ENCODE data around the gene MXD1.

The MXD1 gene

DNA sequence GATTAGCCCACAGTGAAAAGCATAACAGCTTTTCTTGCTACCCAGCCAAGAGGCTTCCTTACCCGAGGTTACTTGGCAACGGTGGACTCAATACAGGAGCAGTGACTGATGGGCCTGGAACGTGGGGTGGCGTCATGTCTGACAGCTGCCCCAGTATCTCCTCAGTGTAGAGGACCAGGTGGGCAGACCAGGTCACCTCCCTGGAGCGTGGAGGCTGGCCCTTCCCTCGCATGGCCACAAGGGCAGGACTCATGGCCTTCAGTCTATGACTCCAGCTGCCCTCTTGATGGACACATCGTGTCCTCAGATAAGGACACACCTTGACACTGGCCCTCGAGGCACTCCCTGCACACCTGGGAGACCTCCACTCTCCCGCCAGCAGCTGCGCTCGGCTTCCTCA lies 40.1 kb downstream of the MXD1 start:
- DNase-seq, result no peak

DNA sequence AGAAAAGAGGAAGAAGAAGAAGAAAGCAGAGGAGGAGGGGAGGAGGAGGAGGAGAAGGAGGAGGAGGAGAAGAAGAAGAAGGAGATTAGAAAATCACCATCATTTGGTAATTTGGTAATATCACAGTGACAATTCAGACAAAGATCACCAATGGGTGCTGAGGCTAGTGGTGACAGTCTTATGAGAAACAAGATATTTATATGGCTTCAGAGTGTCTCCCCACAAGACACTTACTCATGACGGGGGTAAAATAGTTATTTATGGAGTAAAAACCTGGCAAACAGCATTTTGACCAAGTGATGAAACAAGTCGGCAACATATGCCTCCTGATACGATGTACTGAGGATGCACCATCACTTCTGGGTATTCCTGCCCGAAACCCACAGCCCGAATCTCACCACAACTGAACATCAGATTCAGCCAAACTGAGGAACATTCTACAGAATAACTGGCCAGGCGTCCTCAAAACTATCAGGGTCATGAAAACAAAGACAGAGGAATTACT lies 41.6 kb downstream of the MXD1 start:
- no peak for DNase-seq

DNA sequence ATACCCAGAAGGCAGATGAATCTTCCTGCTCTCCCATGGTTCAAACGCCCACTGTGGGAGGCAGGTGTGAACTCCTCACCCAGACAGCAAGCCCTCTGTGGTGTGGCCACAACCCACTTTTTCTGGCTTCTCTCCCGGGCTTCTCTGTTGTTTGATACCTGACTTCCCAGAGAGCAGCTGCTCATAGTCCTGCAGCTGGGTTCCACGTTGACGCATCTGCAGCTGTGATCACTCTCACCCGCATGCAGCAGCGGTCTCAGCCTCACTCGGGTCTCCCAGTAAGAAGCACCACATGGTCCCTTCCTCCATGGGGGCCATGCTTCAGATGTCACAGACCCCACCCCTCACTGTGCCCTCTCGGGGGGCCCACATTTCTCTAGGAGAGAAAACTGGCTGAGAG lies 43.1 kb downstream of the MXD1 start:
- no peak for DNase-seq

DNA sequence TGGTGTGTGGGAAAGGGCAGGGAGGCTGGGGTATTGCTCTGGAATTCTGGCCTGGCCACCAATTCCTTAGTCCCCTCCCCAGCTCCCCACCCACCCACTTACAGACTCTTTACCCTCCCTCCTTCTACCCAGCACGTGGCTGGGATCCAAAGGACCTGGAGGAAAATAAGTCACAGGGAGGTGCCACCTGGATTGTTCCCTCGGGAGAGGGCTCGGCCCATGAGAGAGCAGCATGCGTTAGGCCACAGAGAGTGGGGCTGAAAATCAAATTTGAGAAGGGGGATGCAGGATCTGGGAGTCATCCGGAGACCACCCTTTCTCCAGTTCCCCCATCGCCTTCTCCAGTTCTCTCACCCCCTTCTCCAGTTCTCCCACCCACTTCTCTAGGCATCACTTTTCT lies 43.6 kb downstream of the MXD1 start:
- DNase-seq, result no peak

DNA sequence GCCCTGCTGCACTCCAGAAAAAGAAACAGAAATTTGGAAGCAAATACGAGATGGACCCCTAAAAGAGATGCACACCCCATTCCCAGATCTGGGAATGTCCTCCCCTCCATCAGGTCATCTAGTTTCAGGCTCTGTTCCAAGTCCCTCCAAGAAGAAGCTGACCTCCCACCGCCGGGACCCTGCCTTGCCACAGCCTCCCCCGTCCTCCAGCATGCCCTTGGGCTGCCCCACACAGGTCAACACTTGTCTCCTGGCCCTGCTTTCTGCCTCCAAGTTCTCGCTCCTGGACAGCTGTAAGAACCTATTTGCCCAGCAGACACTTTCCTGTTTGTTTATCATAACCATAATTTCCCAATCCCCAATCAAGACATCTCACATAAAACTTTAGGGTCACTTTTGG lies 44.5 kb downstream of the MXD1 start:
- no peak for DNase-seq

DNA sequence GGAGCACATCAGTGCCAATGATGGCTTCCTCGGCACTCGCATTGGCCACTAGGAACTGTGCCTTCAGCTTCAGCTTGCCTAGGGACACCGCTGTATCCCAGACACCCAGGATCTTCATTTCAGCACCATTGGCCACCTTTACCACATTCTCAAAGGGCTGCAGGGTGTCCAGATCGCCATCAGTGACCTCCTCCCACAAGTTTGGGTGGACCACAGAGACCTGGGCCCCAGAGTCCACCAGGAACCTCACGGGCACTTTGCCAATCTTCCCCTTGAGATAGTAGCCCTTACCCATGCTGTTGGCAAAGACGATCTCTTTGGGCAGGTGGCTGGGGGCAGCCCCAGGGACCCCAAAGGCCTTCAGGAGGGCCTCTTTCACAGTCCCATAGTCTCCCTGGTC lies 45.9 kb downstream of the MXD1 start:
- no peak for DNase-seq

DNA sequence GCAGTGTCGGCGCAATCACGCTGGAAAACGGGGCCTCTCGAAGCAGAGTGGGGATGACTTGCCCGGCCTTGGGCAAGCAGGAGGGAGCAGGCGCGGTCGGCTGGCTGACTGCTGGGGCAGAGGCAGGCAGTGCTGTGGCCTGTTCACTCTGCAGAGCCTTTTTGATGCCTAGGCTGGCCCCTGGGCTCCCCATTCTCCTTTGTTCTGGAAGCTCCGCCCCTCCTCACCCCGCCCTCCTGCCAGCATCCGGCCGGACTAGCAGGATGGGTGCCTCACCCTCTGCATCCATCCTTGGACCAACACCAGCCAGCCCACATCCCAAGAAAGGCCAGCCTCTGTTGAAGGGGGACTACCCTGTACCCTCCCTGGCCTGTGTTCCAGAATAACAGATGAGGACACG lies 46.6 kb downstream of the MXD1 start, which contains the start of gene ASPRV1:
Gene ASPRV1, minus strand, starts transcription at position 136 of the 400 bp plus-strand sequence. CDS start 195 bp downstream, outside the sequence.
- DNase-seq, result no peak

DNA sequence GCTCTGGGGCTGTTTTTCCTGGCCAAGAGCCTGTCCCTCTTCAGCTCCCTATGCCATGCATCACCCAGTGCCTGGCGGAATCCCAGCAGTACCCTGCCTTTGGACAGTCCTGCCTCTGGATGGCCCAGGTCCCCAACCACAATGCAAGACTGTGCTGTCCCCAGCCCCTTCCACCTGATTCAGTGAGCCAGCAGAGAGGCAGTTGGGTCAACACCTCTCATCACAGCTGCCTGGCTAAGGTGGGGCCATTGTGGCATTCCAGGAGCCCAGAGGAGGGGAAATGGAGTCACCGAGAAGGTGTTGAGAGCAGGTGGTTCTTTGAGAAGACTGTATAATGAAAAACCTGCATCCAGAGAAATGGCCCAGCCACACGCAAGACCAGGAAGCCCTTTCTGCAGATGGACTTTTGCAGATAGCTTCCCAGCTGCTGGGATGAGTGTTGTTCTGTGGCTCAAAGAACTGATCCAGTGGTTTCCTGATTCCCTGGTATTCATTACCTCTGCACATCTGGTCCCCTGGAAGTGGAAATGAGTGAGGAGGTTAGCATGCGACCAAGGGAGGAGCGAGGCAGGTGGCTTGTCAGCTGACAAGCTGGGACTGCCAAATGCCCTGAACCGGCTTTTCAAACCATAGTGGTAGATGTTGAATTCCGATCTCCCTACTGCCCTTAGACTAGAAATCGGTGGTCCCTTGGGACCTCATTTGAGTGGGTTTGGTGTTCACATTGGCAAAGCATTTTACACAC lies 48.2 kb downstream of the MXD1 start:
- no peak for DNase-seq

DNA sequence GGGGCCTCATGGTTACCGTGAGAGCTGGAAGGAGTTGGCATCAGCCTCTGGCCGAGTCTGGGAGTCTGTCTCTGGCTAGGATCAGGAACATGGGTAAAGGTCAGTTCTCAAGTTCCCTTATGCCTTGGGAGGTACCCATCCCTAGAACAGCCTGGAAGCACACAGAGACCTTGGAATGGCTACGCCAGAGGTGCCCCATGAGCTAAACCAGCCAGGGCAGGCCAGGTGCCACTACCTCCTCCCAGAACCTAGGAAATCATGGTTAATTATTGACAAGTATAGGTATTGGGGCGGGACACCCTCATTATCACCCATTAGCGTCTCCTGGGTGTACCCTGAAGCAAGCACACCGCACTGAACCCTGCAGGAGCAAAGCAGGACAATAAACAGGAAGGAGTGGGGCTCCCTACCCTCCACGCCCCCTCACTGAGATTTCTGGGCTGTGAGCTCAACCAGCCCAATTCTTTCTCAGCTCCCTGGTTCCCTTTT lies 49.5 kb downstream of the MXD1 start:
- DNase-seq, result no peak

DNA sequence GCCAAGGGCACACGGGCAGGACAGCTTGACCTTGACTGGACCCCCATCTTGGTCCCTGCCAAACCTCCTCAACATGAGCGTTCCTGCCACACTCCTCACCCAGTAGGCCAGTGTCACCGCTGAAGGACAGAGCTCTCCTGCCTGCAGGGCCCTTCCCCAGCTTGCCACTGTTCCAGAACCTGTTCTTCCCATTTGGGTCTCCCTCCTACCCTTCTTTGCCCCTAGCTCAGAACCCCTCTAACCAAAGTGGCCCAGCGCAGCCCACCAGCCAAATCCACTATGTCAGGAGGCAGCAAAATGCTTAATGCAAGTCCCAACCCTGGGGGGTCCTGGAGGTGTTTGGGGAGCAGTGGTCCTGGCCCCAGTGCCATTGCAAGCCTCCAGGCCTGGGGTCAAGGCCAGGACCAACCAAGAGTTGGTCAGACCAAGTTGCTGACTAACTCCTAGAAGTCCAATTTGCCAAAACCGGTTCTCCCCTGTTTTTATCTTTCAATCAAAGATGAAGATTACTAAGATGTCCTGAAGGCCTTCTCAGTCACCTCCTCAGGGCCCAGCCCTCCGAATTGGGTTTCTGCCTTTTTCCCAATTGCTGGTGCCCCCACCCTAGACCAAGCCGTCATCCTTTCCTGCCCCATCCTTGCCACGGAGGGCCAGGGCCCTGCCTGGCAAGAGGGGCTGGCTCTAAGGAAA lies 51.0 kb downstream of the MXD1 start:
- DNase-seq, result no peak

DNA sequence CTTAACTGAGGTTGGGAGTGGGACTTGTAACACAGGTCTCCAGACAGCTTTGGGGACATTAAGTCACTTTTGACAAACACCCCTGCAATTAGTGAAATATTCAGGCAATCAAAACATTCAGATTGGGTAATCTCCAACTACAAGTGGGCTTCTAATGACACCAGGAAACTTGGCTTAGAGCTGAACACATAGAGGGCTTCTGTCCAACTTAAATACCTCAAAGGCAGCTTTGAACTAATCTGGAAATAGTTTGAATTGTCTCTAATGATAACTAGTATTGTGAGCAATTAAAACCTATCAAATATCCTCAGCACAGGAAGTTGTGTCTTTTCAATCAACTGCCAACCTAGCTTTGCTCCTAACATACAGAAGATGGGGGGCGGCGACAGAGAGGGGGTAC lies 51.6 kb downstream of the MXD1 start:
- DNase-seq, result no peak

DNA sequence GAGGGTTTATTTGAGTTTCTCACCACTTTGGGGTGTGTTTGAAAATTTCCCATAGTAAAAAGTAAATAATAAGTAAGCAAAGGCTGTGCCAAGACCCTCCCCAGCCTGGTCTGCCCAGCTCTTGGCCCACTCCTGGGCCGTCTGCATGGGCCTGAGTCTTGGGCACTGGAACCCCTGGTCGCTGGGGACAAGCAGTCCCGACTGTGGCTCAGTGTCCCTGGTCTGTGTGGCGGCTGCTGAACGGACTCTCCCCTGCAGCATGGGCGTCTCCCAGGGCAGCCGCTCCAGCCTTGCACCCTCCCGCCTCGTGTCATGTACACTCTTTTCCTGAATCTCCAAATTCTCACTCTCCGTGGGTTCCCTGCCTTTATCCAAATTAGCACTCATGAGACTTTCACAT lies 53.7 kb downstream of the MXD1 start:
- DNase-seq, result no peak

DNA sequence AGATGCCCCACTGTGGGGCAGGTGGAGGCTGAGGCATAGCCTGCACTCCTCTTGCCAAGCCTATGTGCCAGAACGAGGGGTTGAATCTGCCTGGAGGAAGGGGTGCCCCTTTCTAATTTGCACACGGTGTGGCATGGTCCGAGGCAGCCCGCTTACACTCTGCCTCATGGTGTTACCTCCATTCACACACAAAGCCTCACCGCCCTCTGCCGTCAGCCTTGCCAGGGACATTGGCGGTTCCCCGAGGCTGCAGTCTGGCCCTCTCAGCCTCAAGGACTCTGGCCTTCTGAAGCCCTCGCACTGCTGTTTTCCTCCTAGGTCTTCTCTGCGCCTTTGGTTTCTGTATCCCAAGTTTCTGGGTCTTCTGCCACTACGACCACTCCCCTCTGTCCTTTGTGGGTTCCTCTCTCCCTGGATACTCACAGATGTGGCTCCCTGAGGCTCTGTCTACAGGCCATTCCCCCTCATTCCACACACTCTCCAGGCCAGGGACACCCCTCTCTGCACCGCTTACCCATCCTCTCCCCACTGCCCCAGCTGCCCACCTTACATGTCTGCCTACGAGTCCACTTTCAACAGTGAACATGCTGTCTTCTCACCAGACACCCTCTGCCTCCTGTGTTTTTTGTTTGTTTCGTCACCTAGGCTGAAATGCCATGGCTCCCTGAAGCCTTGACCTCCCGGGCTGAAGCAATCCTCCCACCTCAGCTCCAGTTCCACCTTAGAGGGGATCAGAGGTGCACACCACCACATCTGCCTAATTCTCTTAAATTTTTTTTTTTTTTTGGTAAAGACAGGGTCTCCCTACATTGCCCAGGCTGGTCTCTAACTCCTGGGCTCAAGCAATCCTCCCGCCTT lies 54.4 kb downstream of the MXD1 start:
- DNase-seq, result no peak

DNA sequence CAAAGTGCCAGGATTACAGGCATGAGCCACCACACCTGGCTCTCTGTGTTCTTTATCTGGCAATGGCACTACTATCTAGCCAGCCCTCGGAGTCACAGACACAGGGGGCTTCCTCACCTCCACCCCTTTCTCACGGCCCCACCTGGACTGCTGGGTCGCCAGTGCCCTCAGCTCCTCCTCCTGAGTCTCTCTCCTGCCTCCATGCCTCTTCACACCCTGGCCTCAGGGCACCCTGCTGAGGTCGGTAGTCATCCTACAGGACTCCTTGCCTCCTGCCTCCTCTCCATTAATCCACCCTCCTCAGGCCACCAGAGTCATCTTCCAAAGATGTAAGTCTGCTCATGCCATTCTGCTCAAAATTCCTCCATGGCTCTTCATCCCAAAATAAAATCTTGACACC lies 55.1 kb downstream of the MXD1 start:
- no peak for DNase-seq

DNA sequence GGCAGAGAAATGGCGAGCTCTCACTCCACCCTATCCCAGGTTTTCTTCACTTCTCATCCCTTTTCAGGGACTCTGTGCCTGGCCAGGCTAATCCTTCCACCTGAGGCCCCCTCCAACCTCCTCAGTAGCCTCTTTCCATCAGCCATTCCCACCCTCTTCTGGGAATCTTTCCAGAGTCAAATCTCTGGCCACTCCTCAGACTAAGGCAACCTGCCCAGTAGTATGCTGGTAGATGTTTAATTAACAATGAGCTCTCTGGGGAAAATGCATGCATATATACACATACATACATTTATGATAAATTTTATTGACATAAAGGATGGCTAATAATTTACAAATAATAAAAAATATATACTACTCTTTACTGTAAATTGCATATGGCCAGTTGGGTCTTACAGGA lies 57.9 kb downstream of the MXD1 start:
- no peak for DNase-seq

DNA sequence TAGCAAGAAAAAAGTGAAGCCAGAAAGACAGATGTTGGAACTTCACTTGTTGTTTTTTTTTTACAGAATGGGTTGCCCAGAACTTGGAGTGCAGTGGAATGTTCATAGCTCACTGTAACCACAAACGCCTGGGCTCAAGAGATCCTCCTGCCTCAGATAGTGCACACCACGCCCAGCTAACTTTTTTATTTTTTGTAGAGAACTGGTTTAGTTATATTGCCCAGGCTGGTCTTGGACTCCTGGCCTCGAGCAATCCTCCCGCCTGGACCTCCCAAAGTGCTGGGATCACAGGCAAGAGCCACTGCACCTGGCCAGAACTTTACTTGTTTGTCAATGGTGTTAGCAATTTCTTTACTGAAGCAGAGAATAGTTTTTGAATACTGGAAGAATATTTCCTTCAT lies 58.4 kb downstream of the MXD1 start:
- DNase-seq, result no peak

DNA sequence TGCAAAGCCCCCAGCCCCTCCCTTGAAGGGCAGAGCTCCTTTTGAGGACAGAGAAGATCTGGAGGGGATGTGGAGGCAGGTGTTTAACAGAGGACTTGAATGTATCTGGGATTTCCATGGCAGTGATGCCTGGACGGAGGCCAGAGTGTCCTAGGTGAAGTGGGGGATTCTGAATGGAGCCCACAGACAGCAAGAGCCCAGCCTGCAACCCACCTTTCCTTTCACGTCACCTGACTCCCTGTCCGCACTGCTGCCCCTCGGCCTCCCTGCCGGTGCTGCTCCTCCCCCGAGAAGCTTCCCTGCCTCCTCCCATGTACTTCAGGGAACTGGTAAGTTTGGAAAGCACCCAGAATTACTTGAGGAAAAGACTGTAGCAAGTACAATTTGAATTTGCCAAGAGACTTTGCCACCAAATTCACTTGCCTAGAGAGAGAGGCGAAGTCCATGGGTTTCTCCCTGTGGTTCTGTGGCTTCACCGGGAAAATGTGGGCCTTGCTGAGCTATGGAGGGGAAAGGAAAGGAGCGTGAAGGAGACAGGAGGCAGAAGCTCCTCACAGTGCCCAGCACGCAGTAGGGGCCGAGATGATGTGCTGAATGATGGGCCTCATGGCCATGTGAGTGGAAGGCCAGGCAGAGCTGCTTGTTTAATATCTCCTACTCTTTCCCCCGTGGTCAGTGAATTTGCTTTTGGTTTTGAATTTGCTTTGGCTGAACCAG lies 60.4 kb downstream of the MXD1 start:
- no peak for DNase-seq

DNA sequence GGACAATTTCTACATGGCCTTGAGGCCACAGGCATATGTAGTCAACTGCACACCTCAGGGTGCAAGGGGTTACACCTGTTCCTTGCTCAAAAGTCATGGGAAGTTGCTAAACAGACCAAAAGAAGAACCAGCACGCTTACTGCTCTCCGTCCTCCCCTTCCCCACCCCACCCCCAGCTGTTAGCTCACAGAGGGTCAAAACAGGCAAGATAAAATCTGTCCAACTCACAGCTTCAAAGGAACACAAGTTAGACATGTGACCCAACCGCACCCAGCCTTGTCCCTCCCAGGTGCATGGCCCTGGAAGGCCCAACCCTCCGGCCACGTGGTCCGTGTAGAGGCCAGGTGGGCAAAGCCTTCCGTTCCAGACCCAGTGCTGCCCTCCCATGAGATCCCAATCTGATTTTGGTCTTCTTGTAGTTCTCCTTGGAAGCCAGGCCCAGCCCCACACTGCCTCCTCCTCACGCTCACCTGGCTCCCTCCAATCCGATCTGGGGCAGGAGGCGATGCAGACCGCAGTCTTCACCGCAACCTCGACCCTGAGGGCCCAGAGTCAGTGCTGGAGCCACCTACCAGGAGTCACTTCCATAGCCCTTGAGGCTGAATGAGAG lies 61.0 kb downstream of the MXD1 start:
- no peak for DNase-seq

DNA sequence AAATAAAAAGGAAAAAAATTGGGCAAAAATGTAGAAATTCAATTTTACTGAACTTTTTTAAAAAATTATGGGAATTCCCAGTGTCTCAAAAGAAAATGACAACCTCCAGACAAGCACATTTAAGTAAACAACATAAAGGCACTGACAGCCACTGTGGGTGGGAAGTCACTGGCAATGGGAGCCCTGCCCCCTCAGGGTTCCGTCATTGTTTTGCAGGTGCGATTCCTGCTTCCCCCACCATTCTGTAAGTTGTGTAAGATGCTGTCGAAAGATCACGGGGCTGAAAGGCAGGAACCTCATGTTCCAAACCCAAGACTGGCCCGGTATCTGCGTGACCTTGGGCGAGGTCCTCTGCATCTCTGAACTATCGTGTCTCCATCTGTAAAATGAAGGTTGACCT lies 62.3 kb downstream of the MXD1 start:
- DNase-seq, result no peak

DNA sequence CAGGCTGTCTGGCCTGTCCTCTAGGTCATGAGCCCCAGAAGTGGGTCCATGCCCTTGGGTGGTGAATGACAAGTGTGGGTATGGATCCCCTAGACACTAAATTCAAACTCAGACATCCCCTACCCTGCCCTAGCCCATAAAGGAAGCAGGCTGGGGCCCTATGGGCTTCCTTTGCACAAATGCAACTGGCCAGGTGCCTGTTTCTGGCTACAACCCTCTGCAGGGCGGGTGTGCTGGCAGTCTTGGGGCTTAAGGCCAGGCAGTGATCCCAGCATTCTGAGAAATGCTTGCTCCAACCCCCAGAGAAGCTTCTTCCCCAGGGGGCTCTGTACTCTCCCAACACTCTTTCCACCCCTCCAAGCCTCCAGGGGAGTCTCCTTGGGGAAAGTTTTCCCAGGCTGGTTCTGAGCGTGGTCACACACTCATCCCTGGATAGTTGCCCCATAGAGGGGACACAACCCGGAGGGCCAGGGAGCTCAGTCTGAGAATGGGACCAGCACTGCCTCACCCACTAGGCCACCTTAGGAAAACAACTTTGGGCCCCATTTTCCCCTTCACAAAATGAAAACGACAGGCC lies 63.1 kb downstream of the MXD1 start:
- DNase-seq, result no peak

DNA sequence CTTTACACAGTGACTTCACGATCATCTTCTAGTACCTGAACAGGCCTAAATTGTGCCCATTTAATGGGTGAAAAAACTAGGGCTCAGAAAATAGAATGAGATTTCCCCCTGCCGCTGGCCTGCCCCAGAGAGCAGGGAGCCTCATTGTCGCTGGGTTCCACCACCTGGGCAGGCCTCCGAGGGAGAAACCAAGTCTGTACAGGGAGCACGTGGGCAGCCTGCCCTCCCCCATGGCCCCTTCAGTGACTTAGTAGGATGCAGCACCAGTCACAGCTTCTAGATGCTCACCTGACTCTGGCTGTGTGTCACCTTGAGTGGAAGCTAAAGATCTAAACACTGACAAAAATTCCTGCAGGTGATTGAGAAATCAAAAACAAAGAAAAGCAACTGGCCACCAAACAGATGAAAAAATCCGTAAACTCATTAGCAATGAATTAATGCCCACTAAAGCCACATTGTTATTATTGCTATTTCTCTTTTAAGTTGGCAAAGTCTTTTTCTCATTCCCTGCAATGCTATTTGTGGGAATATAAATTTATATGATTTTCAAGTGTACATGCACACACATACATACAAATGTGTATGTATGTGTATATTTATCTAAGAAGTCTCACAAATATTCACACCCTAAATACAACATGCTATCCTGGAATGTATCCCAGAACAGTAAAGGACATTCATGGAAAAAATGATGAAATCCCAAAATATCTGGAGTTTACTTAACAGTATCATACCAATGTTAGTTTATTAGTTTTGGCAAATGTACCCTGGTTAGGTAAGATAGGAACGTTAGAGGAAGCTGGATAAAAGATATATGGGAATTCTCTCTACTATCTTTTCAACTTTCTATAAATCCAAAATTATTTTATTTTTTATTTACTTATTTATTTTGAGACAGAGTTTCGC lies 65.2 kb downstream of the MXD1 start:
- no peak for DNase-seq
